Effector memory CD4-positive, alpha-beta T cell (primary cell): Measurements from ENCODE around the gene KRT6B.

Source experiments
- DNase-seq, 3 donors: peaks; one replicate each; pipeline ENCODE4 v3.0.0-alpha.2; 2020
- H3K27ac ChIP-seq: 2 replicates; pipeline ENCODE4 v1.7.0; 2013; ENCODE audit warnings: mild to moderate bottlenecking, low read length, moderate library complexity; ENCODE audit not compliant: insufficient read depth, poor library complexity, severe bottlenecking
- H3K27me3 ChIP-seq: replicated peaks from 2 replicates; pipeline ENCODE4 v1.7.0; 2013; ENCODE audit warnings: mild to moderate bottlenecking, low read length; ENCODE audit not compliant: insufficient read depth, control insufficient read depth, poor library complexity, severe bottlenecking
- H3K36me3 ChIP-seq: 2 replicates; pipeline ENCODE4 v1.7.0; 2013; ENCODE audit warnings: mild to moderate bottlenecking, low read length, moderate library complexity; ENCODE audit not compliant: control insufficient read depth, insufficient read depth
- H3K4me1 ChIP-seq: 2 replicates; pipeline ENCODE4 v1.7.0; 2013; ENCODE audit warnings: low read length, mild to moderate bottlenecking; ENCODE audit not compliant: control insufficient read depth, insufficient read depth, poor library complexity, severe bottlenecking
- H3K4me3 ChIP-seq: 2 replicates; pipeline ENCODE4 v1.7.0; 2013; ENCODE audit warnings: low read length, low read depth, mild to moderate bottlenecking; ENCODE audit not compliant: insufficient read depth, poor library complexity, severe bottlenecking
- H3K9me3 ChIP-seq: 2 replicates; pipeline ENCODE4 v1.7.0; 2013; ENCODE audit warnings: mild to moderate bottlenecking, low read length, moderate library complexity; ENCODE audit not compliant: control insufficient read depth

KRT6B gene

GRCh38 chr12:52403561-52403960 lies 48.4 kb downstream of the KRT6B start:
- Histone ChIP-seq H3K4me3 (no peak overlapping the region), H3K27me3 (no peaks in the 10 kb centered on the region), H3K9me3 (no peaks in the 10 kb centered on the region), H3K27ac (no peak overlapping the region), H3K4me1 (no peaks in the 10 kb centered on the region), H3K36me3 (no peaks in the 10 kb centered on the region)
- DNase-seq: no peak

- Histone ChIP-seq H3K9me3 (no peaks in the 10 kb centered on the region), H3K36me3 (no peaks in the 10 kb centered on the region), H3K27me3 (no peaks in the 10 kb centered on the region), H3K4me3 (no peak overlapping the region), H3K4me1 (no peaks in the 10 kb centered on the region), H3K27ac (no peak overlapping the region)
- DNase-seq: no peak
Measured at GRCh38 chr12:52402873-52403540, 48.9 kb downstream of the KRT6B start.

- H3K27me3 ChIP-seq: no peaks in the 10 kb centered on the region
- H3K36me3 ChIP-seq: no peaks in the 10 kb centered on the region
- H3K4me3 ChIP-seq: no peak overlapping the region
- no peak for DNase-seq
- H3K27ac ChIP-seq: no peak overlapping the region
- no peaks in the 10 kb centered on the region for H3K9me3 ChIP-seq
- no peaks in the 10 kb centered on the region for H3K4me1 ChIP-seq
Measured at GRCh38 chr12:52402377-52402776, 49.6 kb downstream of the KRT6B start.

- Histone ChIP-seq H3K4me3 (no peak overlapping the region), H3K4me1 (no peaks in the 10 kb centered on the region), H3K27me3 (no peaks in the 10 kb centered on the region), H3K36me3 (no peaks in the 10 kb centered on the region), H3K27ac (no peak overlapping the region), H3K9me3 (no peaks in the 10 kb centered on the region)
- no peak for DNase-seq
Measured at GRCh38 chr12:52401926-52402325, 50.0 kb downstream of the KRT6B start.

- Histone ChIP-seq H3K4me3 (no peak overlapping the region), H3K9me3 (no peaks in the 10 kb centered on the region), H3K27ac (no peak overlapping the region), H3K36me3 (no peaks in the 10 kb centered on the region), H3K27me3 (no peaks in the 10 kb centered on the region), H3K4me1 (no peaks in the 10 kb centered on the region)
- no peak for DNase-seq
Measured at GRCh38 chr12:52401526-52401925, 50.4 kb downstream of the KRT6B start.

- Histone ChIP-seq H3K9me3 (no peaks in the 10 kb centered on the region), H3K4me1 (no peaks in the 10 kb centered on the region), H3K27ac (no peak overlapping the region), H3K36me3 (no peaks in the 10 kb centered on the region), H3K4me3 (no peak overlapping the region), H3K27me3 (no peaks in the 10 kb centered on the region)
- no peak for DNase-seq
Measured at GRCh38 chr12:52400906-52401305, 51.0 kb downstream of the KRT6B start.

- DNase-seq: no peak
- Histone ChIP-seq H3K9me3 (no peaks in the 10 kb centered on the region), H3K27me3 (no peaks in the 10 kb centered on the region), H3K4me3 (no peak overlapping the region), H3K27ac (no peak overlapping the region), H3K4me1 (no peaks in the 10 kb centered on the region), H3K36me3 (no peaks in the 10 kb centered on the region)
Measured at GRCh38 chr12:52399756-52400155, 52.2 kb downstream of the KRT6B start.

- H3K4me1 ChIP-seq: no peaks in the 10 kb centered on the region
- no peaks in the 10 kb centered on the region for H3K27me3 ChIP-seq
Measured at GRCh38 chr12:52398176-52398575, 53.8 kb downstream of the KRT6B start.

GRCh38 chr12:52396656-52397055 lies 55.3 kb downstream of the KRT6B start:
- Histone ChIP-seq H3K27ac (no peak overlapping the region), H3K4me1 (no peaks in the 10 kb centered on the region), H3K36me3 (no peaks in the 10 kb centered on the region), H3K27me3 (no peaks in the 10 kb centered on the region), H3K9me3 (no peaks in the 10 kb centered on the region), H3K4me3 (no peak overlapping the region)
- DNase-seq: no peak

More at GRCh38 chr12:52398176-52398575, 53.8 kb downstream of the KRT6B start:
- Histone ChIP-seq H3K36me3 (no peaks in the 10 kb centered on the region), H3K9me3 (no peaks in the 10 kb centered on the region), H3K27ac (no peak overlapping the region), H3K4me3 (no peak overlapping the region)
- DNase-seq: no peak
